HepG2 (cell line): ENCODE measurements around the gene IRX3. TPM values are rescaled to one million over a fixed set of nuclear protein-coding genes. Genes with fewer than 3 reads are reported as not detected.
A peak's percentile ranks its signal among the peaks of the same experiment; 100 is the strongest.

ENCODE experiments used
- ATF5 ChIP-seq: sonication (generic); formaldehyde crosslinking; IDR thresholded peaks from 2 replicates; pipeline ENCODE4 v1.4.0; 2020; ENCODE audit warnings: mild to moderate bottlenecking, low read depth, missing genetic modification reagents
- CCDC6 ChIP-seq: sonication (generic); formaldehyde crosslinking; IDR thresholded peaks from 2 replicates; pipeline ENCODE4 v1.8.1; 2022; ENCODE audit warnings: mild to moderate bottlenecking, missing genetic modification reagents, moderate library complexity
- HNF4A ChIP-seq: sonication (generic); formaldehyde crosslinking; IDR thresholded peaks from 2 replicates; pipeline ENCODE4 v1.4.0; 2020; ENCODE audit warnings: missing genetic modification reagents
- HNRNPH1 ChIP-seq: fragments of 200-400 bp; formaldehyde crosslinking; optimal IDR thresholded peaks from 2 replicates; pipeline ENCODE3; 2017; ENCODE audit warnings: mild to moderate bottlenecking, low read depth, low read length
- IRF2 ChIP-seq: IDR thresholded peaks from 2 replicates; pipeline ENCODE4 v1.6.1; 2018; ENCODE audit warnings: missing genetic modification reagents, missing compliant biosample characterization
- NFE2L1 ChIP-seq: sonication (generic); formaldehyde crosslinking; IDR thresholded peaks from 2 replicates; pipeline ENCODE4 v1.4.0; 2020; ENCODE audit warnings: missing genetic modification reagents, mild to moderate bottlenecking, borderline replicate concordance
- SP1 ChIP-seq, 2 experiments: fragments of 450-650 bp in 1 of 2; sonication (generic) in 1 of 2; formaldehyde crosslinking in 1 of 2; IDR thresholded peaks; 2 replicates each; pipeline versions ENCODE4 v1.4.0 to v1.6.1; 2016 to 2020; ENCODE audit warnings: missing genetic modification reagents in 1 of 2
- YEATS4 ChIP-seq: sonication (generic); formaldehyde crosslinking; IDR thresholded peaks from 2 replicates; pipeline ENCODE4 v1.4.0; 2020; ENCODE audit warnings: missing genetic modification reagents, borderline replicate concordance
- ZFY ChIP-seq: sonication (generic); formaldehyde crosslinking; IDR thresholded peaks from 2 replicates; pipeline ENCODE4 v1.4.0; 2020; ENCODE audit warnings: missing genetic modification reagents
- ZNF18 ChIP-seq: sonication (generic); formaldehyde crosslinking; IDR thresholded peaks from 2 replicates; pipeline ENCODE4 v1.8.0; 2022; ENCODE audit warnings: mild to moderate bottlenecking, missing genetic modification reagents; ENCODE audit not compliant: insufficient replicate concordance
- ZNF264 ChIP-seq: sonication (generic); formaldehyde crosslinking; IDR thresholded peaks from 2 replicates; pipeline ENCODE4 v1.4.0; 2020; ENCODE audit warnings: missing genetic modification reagents
- ZNF414 ChIP-seq: sonication (generic); formaldehyde crosslinking; IDR thresholded peaks from 2 replicates; pipeline ENCODE4 v1.5.0; 2020; ENCODE audit warnings: missing genetic modification reagents
- ZNF512B ChIP-seq: sonication (generic); formaldehyde crosslinking; IDR thresholded peaks from 2 replicates; pipeline ENCODE4 v1.5.1; 2020; ENCODE audit warnings: missing genetic modification reagents, mild to moderate bottlenecking, borderline replicate concordance
- ZNF615 ChIP-seq: sonication (generic); formaldehyde crosslinking; IDR thresholded peaks from 2 replicates; pipeline ENCODE4 v1.5.0; 2020; ENCODE audit warnings: mild to moderate bottlenecking, missing genetic modification reagents, borderline replicate concordance
- ZNF660 ChIP-seq: sonication (generic); formaldehyde crosslinking; IDR thresholded peaks from 2 replicates; pipeline ENCODE4 v1.5.1; 2020; ENCODE audit warnings: mild to moderate bottlenecking, low read depth, missing genetic modification reagents, borderline replicate concordance
- ZNF687 ChIP-seq: sonication (generic); formaldehyde crosslinking; IDR thresholded peaks from 2 replicates; pipeline ENCODE4 v1.5.1; 2020; ENCODE audit warnings: mild to moderate bottlenecking, missing genetic modification reagents, moderate library complexity
- ZNF724P ChIP-seq: sonication (generic); formaldehyde crosslinking; IDR thresholded peaks from 2 replicates; pipeline ENCODE4 v1.8.0; 2022; ENCODE audit warnings: missing genetic modification reagents, borderline replicate concordance
- ZNF788 ChIP-seq: sonication (generic); formaldehyde crosslinking; IDR thresholded peaks from 2 replicates; pipeline ENCODE4 v1.5.0; 2020; ENCODE audit warnings: mild to moderate bottlenecking, missing genetic modification reagents, borderline replicate concordance
- polyA plus RNA-seq, 8 experiments: library from polyadenylated mRNA; depleted of rRNA in 3 of 8; stranded (reverse) in 7 of 8; unstranded in 1 of 8; fragments of >200 nt; fragmentation: Illumina TruSeq in 4 of 8; extraction: Trizol in 4 of 8; gene quantifications; 2 replicates each; pipeline versions ENCODE4 v1.2.1 to v1.2.3, GENCODE V29; 2011 to 2016; ENCODE audit warnings: low read depth in 4 of 8, missing spikeins in 1 of 8, mixed read lengths in 1 of 8; ENCODE audit not compliant: insufficient read depth in 1 of 8
- total RNA-seq, 5 experiments: library from RNA; depleted of rRNA; stranded (reverse); fragments of >200 nt; fragmentation: Illumina TruSeq; extraction: Trizol; gene quantifications; 2 replicates each; pipeline ENCODE4 v1.2.3, GENCODE V29; 2016; ENCODE audit warnings: low read depth in 1 of 5

IRX3 gene
- total and polyA plus RNA-seq, 2 of the 13 experiments (the other 11 are each of a cell fraction or from before 2014, with no cell fraction given): 9.2 to 16.4 TPM

- peak; percentile 13; the same call in 1 of the 2 replicates for TF ChIP-seq YEATS4
- peak; percentile 62 for TF ChIP-seq ZNF788 (CRISPR knock-in tag)
- TF ChIP-seq HNF4A (CRISPR knock-in tag): no peak
- 0 out of 2 replicates have a peak, but pooled peaks have one; percentile 49 for TF ChIP-seq CCDC6 (CRISPR knock-in tag)
- TF ChIP-seq ZFY (CRISPR knock-in tag): no peak
- no peak for TF ChIP-seq IRF2 (CRISPR knock-in tag)
- TF ChIP-seq ZNF512B (CRISPR knock-in tag): peak; percentile 81; the same call in 1 of the 2 replicates
- TF ChIP-seq ZNF660 (CRISPR knock-in tag): no peak
- TF ChIP-seq SP1 (IDR thresholded peaks at IDR 0.05): no peak
- peak; percentile 8; the same call in 1 of the 2 replicates for TF ChIP-seq SP1 (CRISPR knock-in tag; IDR thresholded peaks at IDR 0.05)
- no peak for TF ChIP-seq ZNF18
- no peak; the same call in 1 of the 2 replicates for TF ChIP-seq ZNF414 (CRISPR knock-in tag)
- no peak for TF ChIP-seq ZNF724P (CRISPR knock-in tag)
- TF ChIP-seq ZNF687 (CRISPR knock-in tag): peak; percentile 59
- no peak for TF ChIP-seq HNRNPH1
- no peak for TF ChIP-seq ZNF264
- no peak for TF ChIP-seq ATF5
- no peak for TF ChIP-seq NFE2L1
- TF ChIP-seq ZNF615 (CRISPR knock-in tag): no peak
Observed at GRCh38 chr16:54286366-54287130, at the start of gene IRX3 (continued).
